Transverse colon (tissue), 4 donors: ENCODE data around the gene VSIG4.

Experiments used
- CTCF ChIP-seq, 5 experiments: fragments of 200-600 bp in 3 of 5; fragments of 450-650 bp in 2 of 5; sonication (generic) in 3 of 5; IDR thresholded peaks; 1 replicate in 2 of 5; 2 replicates in 3 of 5; pipeline ENCODE4 v1.5.1; 2016 to 2017; ENCODE audit warnings: antibody characterized with exemption in 5 of 5, inconsistent platforms in 3 of 5, mild to moderate bottlenecking in 2 of 5, moderate library complexity in 1 of 5
- POLR2AphosphoS5 ChIP-seq, 3 donors: sonication (generic); formaldehyde crosslinking; IDR thresholded peaks; one replicate each; pipeline ENCODE4 v1.6.1; 2016; ENCODE audit warnings: antibody characterized with exemption in 3 of 3

- TF ChIP-seq CTCF (IDR thresholded peaks at IDR 0.05) (no peak), POLR2AphosphoS5 (IDR thresholded peaks at IDR 0.05) (peak in 1 of 3 donors; percentile 24)
Observed at GRCh38 chrX:66039944-66040343, at the start of gene VSIG4.
